Duodenal mucosa (tissue), 2 donors: Measurements from ENCODE around the gene NECTIN1.

Experiments used
- H3K27ac ChIP-seq: one replicate; pipeline ENCODE4 v1.7.0; 2013; ENCODE audit warnings: low read depth, low read length
- H3K27me3 ChIP-seq, 2 donors: one replicate each; pipeline ENCODE4 v1.7.0; 2013; ENCODE audit warnings: low read length in 2 of 2, control low read depth in 1 of 2; ENCODE audit not compliant: insufficient read depth in 2 of 2, control insufficient read depth in 1 of 2
- H3K36me3 ChIP-seq, 2 donors: one replicate each; pipeline ENCODE4 v1.7.0; 2013; ENCODE audit warnings: low read length in 2 of 2, control low read depth in 1 of 2; ENCODE audit not compliant: insufficient read depth in 2 of 2, control insufficient read depth in 1 of 2
- H3K4me1 ChIP-seq, 2 donors: one replicate each; pipeline ENCODE4 v1.7.0; 2013; ENCODE audit warnings: low read length in 2 of 2, control low read depth in 1 of 2; ENCODE audit not compliant: insufficient read depth in 2 of 2, control insufficient read depth in 1 of 2
- H3K4me3 ChIP-seq, 2 donors: one replicate each; pipeline ENCODE4 v1.7.0; 2013; ENCODE audit warnings: low read length in 2 of 2, low read depth in 1 of 2
- H3K9ac ChIP-seq, 2 donors: one replicate each; pipeline ENCODE4 v1.7.0; 2013; ENCODE audit warnings: low read length in 2 of 2, low read depth in 1 of 2
- H3K9me3 ChIP-seq, 2 donors: one replicate each; pipeline ENCODE4 v1.7.0; 2013; ENCODE audit warnings: low read length in 2 of 2, control low read depth in 1 of 2; ENCODE audit not compliant: control insufficient read depth in 1 of 2

The NECTIN1 gene

DNA sequence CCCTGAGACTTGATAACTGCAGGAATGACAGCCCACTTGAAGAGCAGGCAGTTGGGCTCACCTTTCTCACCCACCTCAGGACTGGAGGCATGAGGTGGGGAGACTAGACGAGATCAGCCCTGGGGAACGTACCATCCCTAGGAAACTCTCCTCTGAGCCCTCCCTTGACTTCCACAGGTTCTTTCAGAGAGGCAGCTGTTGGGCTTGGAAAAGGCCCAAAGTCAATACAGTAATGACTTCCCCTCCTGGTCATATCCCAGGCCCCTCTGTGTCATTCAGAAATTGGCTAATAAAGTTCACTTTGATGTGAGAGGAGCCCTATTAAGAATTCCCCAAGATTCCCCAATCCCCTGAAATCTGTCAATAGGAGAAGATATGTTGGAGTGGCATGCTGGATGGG lies 5.8 kb upstream of the NECTIN1 start:
- H3K4me1 ChIP-seq = peaks cover 34 to 40% of the 10 kb centered on the region in 2 donors
- no peak overlapping the region for H3K4me3 ChIP-seq
- no peak overlapping the region for H3K9ac ChIP-seq
- H3K9me3 ChIP-seq = no peaks in the 10 kb centered on the region
- H3K36me3 ChIP-seq = no peaks in the 10 kb centered on the region
- no peak overlapping the region for H3K27ac ChIP-seq
- no peaks in the 10 kb centered on the region for H3K27me3 ChIP-seq

DNA sequence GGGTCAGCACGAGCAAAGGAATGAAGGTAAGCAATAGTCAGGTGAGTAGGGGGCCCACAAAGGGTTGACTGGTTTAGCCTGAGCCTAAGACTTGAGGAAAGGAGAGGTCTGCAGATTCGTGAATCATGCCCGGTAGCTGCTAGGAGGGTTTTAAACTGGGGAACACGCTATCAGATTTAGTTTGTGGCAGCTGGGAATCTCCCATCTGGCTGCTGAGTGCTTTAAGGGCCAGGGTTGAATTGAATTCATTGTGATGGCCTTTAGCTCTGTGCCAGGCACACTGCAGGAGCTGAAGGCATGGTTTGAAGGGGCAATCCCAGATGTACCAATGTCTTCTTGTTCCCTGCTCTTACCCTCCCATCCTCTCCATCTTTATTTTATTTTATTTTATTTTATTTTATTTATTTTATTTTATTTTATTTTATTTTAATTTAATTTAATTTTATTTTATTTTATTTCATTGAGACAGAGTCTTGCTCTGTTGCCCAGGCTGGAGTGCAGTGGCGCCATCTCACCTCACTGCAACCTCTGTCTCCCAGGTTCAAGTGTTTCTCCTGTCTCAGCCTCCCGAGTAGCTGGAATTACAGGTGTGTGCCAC lies 1.9 kb upstream of the NECTIN1 start:
- H3K9me3 ChIP-seq = no peaks in the 10 kb centered on the region
- no peak overlapping the region for H3K4me3 ChIP-seq
- no peaks in the 10 kb centered on the region for H3K36me3 ChIP-seq
- H3K4me1 ChIP-seq = peaks cover 21 to 36% of the 10 kb centered on the region in 2 donors
- peak overlapping the region in 1 of 2 donors; percentile 48 for H3K9ac ChIP-seq
- H3K27me3 ChIP-seq = peaks cover 0 to 3% of the 10 kb centered on the region in 2 donors
- no peak overlapping the region for H3K27ac ChIP-seq

GRCh38 chr11:119729951-119730613 lies 1.1 kb upstream of the NECTIN1 start:
- Histone ChIP-seq H3K9me3 (no peaks in the 10 kb centered on the region), H3K4me1 (peaks cover 29 to 44% of the 10 kb centered on the region in 2 donors), H3K4me3 (peak overlapping the region; percentile 68 to 86), H3K9ac (peak overlapping the region; percentile 44 to 48), H3K36me3 (no peaks in the 10 kb centered on the region), H3K27me3 (peaks cover 0 to 3% of the 10 kb centered on the region in 2 donors), H3K27ac (no peak overlapping the region)

- H3K9ac ChIP-seq = peak overlapping the region; percentile 44 to 48
- peak overlapping the region; percentile 68 to 86 for H3K4me3 ChIP-seq
- H3K36me3 ChIP-seq = no peaks in the 10 kb centered on the region
- H3K4me1 ChIP-seq = peaks cover 31 to 46% of the 10 kb centered on the region in 2 donors
- no peak overlapping the region for H3K27ac ChIP-seq
- peaks cover 0 to 3% of the 10 kb centered on the region in 2 donors for H3K27me3 ChIP-seq
- H3K9me3 ChIP-seq = no peaks in the 10 kb centered on the region
Observed at GRCh38 chr11:119729581-119729927, 554 bp upstream of the NECTIN1 start.

DNA sequence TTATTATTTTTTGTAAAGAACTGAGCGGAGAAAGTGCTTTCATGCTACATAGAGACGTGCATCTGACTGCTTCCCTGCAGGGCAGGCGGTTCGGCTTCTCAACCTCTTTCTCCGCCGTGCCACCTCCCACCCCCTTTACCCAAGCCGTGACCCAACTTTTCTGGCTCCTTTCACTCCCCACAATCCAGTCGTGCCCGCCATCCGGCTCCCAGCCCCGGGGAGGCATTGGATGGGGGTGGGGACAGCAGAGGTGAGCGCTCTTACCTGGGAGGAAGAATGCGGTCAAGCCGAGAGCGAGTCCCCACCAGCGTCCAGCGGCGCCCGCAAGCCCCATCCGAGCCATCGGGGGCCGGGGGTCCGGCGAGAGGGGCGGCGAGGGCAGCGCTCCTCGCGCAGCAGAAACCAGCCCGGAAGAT lies 781 bp downstream of the NECTIN1 start:
- peak overlapping the region; percentile 86 to 94 for H3K4me3 ChIP-seq
- no peak overlapping the region for H3K27ac ChIP-seq
- H3K36me3 ChIP-seq = no peaks in the 10 kb centered on the region
- H3K27me3 ChIP-seq = peaks cover 0 to 3% of the 10 kb centered on the region in 2 donors
- H3K9ac ChIP-seq = peak overlapping the region; percentile 69 to 91
- H3K4me1 ChIP-seq = peaks cover 42 to 56% of the 10 kb centered on the region in 2 donors
- no peaks in the 10 kb centered on the region for H3K9me3 ChIP-seq

GRCh38 chr11:119727523-119728151 lies 1.4 kb downstream of the NECTIN1 start:
- Histone ChIP-seq H3K36me3 (no peaks in the 10 kb centered on the region), H3K27ac (no peak overlapping the region), H3K9ac (peak overlapping the region; percentile 72 to 91), H3K4me3 (peak overlapping the region; percentile 86 to 94), H3K27me3 (peaks cover 0 to 3% of the 10 kb centered on the region in 2 donors), H3K9me3 (no peaks in the 10 kb centered on the region), H3K4me1 (peaks cover 45 to 60% of the 10 kb centered on the region in 2 donors)

DNA sequence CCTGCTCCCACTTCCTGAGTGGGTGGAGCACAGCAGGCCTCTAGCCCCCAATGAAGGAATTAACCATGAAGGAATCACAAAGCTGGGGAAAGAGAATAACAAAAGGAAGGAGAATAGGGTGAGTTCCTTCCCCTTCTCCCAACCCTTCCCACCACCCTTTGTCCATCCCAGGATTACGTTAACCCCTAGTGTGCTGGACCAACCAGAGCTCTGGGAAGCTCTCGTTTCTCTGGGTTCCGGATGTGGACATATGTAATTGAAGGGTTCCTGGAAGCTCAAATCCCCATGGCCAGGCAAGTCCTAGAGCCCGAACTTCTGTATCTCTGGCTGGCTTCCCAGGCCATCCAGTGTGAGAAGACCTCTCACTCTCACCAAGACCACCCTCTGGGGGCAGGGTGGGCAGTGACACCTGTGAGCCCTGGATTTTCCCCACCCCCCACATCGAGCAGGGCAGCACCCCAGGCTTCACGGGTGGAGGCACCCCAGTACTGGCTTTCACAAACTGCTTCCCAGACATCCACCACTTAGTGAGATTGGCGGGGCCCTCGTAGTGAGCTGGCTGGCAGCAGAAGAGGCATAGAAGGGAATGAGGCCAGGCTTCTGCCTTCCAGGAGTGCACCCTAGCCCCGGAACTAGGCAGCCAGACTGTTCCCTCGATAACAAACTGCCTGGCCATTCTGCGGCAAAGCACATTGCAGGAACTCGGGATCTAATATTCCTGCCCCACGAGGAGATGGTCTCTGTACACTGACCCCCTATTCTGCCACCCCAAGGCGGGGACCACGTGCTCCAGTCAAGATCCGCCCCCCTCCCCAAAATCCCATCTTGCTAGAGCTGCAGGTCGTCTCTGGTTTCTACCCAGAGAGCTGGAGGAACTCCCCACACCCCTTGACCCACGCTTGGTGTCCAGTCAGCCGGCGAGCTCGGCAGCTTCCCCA lies 2.1 kb downstream of the NECTIN1 start:
- Histone ChIP-seq H3K4me1 (peaks cover 52 to 67% of the 10 kb centered on the region in 2 donors), H3K9me3 (no peaks in the 10 kb centered on the region)

DNA sequence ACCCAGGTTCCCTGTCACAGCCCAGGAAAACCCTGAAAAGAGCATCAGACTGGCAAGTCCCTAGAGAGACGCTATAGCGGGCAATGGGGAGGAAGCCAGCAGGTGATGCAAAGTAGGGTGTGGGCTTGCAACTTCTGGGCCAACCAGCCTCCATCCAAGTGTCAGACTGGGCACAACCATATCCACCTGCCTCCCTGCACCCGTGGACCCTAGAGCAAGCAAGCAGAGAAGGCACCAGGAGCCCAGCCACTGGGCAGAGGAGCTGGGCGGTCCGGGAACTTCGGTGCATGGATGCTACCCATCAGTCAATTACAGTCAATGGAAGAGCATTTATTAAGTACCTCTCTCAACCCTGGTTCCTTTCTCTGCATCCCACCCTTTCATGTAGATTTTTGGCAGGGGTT lies 2.8 kb downstream of the NECTIN1 start:
- Histone ChIP-seq H3K9me3 (no peaks in the 10 kb centered on the region), H3K4me3 (peak overlapping the region; percentile 86 to 94)

More for the DNA sequence above, 2.1 kb downstream of the NECTIN1 start:
- Histone ChIP-seq H3K27me3 (peaks cover 0 to 3% of the 10 kb centered on the region in 2 donors), H3K4me3 (peak overlapping the region; percentile 86 to 94), H3K36me3 (no peaks in the 10 kb centered on the region), H3K9ac (peak overlapping the region; percentile 68 to 72), H3K27ac (no peak overlapping the region)

DNA sequence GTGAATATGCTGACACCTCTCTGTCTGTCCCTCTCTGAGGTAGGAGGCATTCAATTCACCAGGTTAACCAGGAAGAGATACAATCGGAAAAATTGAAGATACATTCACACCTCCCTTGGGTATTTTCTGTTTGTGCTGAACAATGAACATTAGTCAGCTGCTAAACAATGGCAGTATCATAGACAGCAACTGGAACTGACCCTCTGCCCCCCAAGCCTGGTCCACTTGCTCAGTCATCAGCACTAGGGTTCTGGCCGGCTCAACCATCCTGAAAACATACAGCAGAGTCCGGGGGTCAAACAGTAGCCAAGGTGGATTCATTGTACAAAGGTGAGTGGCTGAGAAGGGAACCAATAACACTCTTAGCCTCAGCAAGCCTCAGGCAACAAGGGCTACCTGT lies 4.0 kb downstream of the NECTIN1 start:
- H3K4me3 ChIP-seq = peak overlapping the region in 1 of 2 donors; percentile 32
- no peaks in the 10 kb centered on the region for H3K9me3 ChIP-seq
- H3K9ac ChIP-seq = no peak overlapping the region
- H3K4me1 ChIP-seq = peaks cover 68 to 81% of the 10 kb centered on the region in 2 donors
- H3K36me3 ChIP-seq = peaks cover 0 to 6% of the 10 kb centered on the region in 2 donors
- H3K27me3 ChIP-seq = peaks cover 0 to 3% of the 10 kb centered on the region in 2 donors
- no peak overlapping the region for H3K27ac ChIP-seq

More for the DNA sequence above, 2.8 kb downstream of the NECTIN1 start:
- peaks cover 0 to 3% of the 10 kb centered on the region in 2 donors for H3K27me3 ChIP-seq
- peaks cover 59 to 75% of the 10 kb centered on the region in 2 donors for H3K4me1 ChIP-seq
- H3K9ac ChIP-seq = peak overlapping the region in 1 of 2 donors; percentile 72
- no peak overlapping the region for H3K27ac ChIP-seq
- no peaks in the 10 kb centered on the region for H3K36me3 ChIP-seq
